Activated T-cell treated with anti-CD3 and anti-CD28 coated beads, Interleukin-2, amount 50 U/mL, for 4 hours (primary cell): ENCODE results near the gene EOLA1. TPM values are rescaled to one million over a fixed set of nuclear protein-coding genes. Genes with fewer than 3 reads are reported as not detected.
A peak's percentile ranks its signal among the peaks of the same experiment; 100 is the strongest.
"Not testable (repeated sequence)": the region's sequence is repeated elsewhere in the genome, so short reads cannot be mapped to it uniquely, and the experiment has no call there.

Experiments
- ATAC-seq, 2 donors: fragments of 200-7000 bp; cut with Tn5 transposase; one replicate each; pipeline ENCODE4 v1.10.0; 2021
- DNase-seq: peaks from one replicate; pipeline ENCODE4 v3.0.0-alpha.2; 2020
- H3K27me3 Mint-ChIP-seq: one replicate; pipeline ENCODE4 v1.8.0; 2021; ENCODE audit warnings: low read depth, mixed read lengths
- H3K36me3 Mint-ChIP-seq: one replicate; pipeline ENCODE4 v1.8.0; 2022; ENCODE audit warnings: mixed read lengths; ENCODE audit not compliant: insufficient read depth
- H3K4me1 Mint-ChIP-seq: one replicate; pipeline ENCODE4 v1.8.0; 2021; ENCODE audit warnings: low read depth, mixed read lengths
- H3K4me3 Mint-ChIP-seq: one replicate; pipeline ENCODE4 v1.8.0; 2021; ENCODE audit warnings: mild to moderate bottlenecking, moderate library complexity, mixed read lengths
- H3K9me3 Mint-ChIP-seq: one replicate; pipeline ENCODE4 v1.8.0; 2021; ENCODE audit warnings: mixed read lengths
- total RNA-seq, 3 donors: library from RNA; stranded (reverse); gene quantifications; one replicate each; pipeline ENCODE4 v1.2.1, GENCODE V29; 2021

The EOLA1 gene
- total RNA-seq, 3 donors from 2014 or later: 21.7 to 40.9 (median 22.6) TPM

GRCh38 chrX:149505671-149506070 lies 35.1 kb upstream of the EOLA1 start:
- Mint-ChIP-seq H3K4me3 (peak overlapping the region; percentile 95), H3K36me3 (no peaks in the 10 kb centered on the region), H3K4me1 (peaks cover 32% of the 10 kb centered on the region), H3K27me3 (no peaks in the 10 kb centered on the region), H3K9me3 (no peaks in the 10 kb centered on the region)
- ATAC-seq (no peak), DNase-seq (no peak)

DNA sequence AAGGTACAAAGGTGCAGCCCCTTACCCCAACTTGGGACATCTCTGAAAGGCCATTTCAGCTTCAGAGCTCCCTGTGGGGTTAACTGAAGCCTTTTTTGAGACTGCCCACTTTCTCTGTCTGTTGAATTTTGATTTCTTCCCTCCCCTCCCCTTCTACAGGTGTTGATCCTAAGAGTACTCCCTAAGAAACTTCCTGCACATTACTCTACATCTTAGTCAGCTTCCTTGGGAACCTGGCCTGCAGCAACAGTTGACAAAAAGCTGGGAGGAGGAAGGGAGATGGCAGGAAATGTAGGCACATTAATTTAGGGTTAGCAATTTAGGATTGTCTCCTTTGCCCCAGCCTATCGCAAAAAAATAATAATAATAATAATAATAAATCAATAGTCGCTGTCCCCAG lies 34.5 kb upstream of the EOLA1 start:
- Mint-ChIP-seq H3K9me3 (no peaks in the 10 kb centered on the region), H3K36me3 (no peaks in the 10 kb centered on the region), H3K4me3 (no peak overlapping the region), H3K27me3 (no peaks in the 10 kb centered on the region), H3K4me1 (peaks cover 28% of the 10 kb centered on the region)
- DNase-seq (no peak), ATAC-seq (no peak)

DNA sequence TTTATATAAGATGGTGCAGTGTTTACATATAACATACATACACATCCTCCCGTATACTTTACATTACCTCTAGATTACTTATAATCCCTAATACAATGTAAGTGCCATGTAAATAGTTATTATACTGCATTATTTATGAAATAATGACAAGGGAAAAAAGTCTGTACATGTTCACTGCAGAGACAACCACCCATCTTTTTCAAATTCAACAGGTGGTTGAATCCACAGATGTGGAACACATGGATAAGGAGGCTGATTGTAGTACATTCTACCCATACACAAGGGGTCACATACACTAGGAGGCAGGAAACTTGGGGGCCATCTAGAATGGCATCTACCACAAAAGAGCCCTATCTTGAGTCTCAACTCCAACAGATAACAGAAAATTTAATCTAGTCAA lies 32.3 kb upstream of the EOLA1 start:
- DNase-seq (no peak), ATAC-seq (no peak)
- H3K27me3 Mint-ChIP-seq: no peaks in the 10 kb centered on the region
- no peaks in the 10 kb centered on the region for H3K9me3 Mint-ChIP-seq
- no peaks in the 10 kb centered on the region for H3K36me3 Mint-ChIP-seq
- H3K4me1 Mint-ChIP-seq: peaks cover 21% of the 10 kb centered on the region
- H3K4me3 Mint-ChIP-seq: no peak overlapping the region

DNA sequence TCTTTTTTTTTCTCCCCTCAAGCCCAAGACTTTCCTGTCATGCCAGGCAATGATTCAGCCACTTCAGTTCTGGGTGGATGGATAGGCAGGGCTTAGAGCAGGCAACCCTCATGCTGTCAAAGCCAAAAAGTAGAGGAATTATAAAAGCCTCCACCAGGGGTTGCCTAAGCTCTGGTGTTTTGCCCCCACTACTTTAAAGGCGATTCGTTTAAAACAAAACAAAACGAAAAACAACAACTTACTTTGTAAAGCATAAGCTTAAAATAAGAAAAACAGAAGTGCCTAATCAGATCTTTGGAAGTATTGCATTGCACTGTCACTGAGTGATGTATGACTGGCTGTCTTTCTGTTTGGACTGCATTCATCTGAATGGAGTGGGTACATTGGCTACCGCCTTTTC lies 30.4 kb upstream of the EOLA1 start:
- no peak for ATAC-seq
- Mint-ChIP-seq H3K9me3 (no peaks in the 10 kb centered on the region), H3K27me3 (no peaks in the 10 kb centered on the region), H3K4me3 (no peak overlapping the region), H3K36me3 (no peaks in the 10 kb centered on the region), H3K4me1 (peaks cover 17% of the 10 kb centered on the region)
- no peak for DNase-seq

DNA sequence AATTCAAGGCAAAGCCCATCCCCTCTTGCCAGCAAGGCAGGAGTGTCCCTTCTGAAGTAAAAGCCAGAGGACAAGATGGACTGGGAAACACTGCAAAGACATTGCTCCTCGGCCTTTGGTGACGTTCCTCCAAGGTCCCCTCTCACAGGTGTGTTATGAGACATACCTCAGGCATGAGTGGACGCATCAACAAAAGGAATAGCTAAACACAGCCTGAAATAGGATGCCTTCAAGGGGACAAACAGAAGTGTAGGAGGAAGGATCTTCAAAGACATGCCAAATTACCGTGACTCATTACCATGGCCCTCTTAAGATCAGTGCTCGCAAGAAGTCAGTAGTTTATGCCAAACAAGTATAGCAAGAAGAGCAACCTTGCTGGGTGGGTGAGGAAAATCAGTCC lies 29.7 kb upstream of the EOLA1 start:
- Mint-ChIP-seq H3K4me3 (no peak overlapping the region), H3K27me3 (no peaks in the 10 kb centered on the region), H3K9me3 (no peaks in the 10 kb centered on the region), H3K36me3 (no peaks in the 10 kb centered on the region), H3K4me1 (peaks cover 16% of the 10 kb centered on the region)
- no peak for ATAC-seq
- no peak for DNase-seq

- DNase-seq (peak; percentile 45), ATAC-seq (peak; percentile 72 to 77)
- H3K9me3 Mint-ChIP-seq: no peaks in the 10 kb centered on the region
- no peaks in the 10 kb centered on the region for H3K27me3 Mint-ChIP-seq
- no peak overlapping the region for H3K4me3 Mint-ChIP-seq
- no peaks in the 10 kb centered on the region for H3K36me3 Mint-ChIP-seq
- peaks cover 22% of the 10 kb centered on the region for H3K4me1 Mint-ChIP-seq
Observed at GRCh38 chrX:149512225-149512885, 28.5 kb upstream of the EOLA1 start.

DNA sequence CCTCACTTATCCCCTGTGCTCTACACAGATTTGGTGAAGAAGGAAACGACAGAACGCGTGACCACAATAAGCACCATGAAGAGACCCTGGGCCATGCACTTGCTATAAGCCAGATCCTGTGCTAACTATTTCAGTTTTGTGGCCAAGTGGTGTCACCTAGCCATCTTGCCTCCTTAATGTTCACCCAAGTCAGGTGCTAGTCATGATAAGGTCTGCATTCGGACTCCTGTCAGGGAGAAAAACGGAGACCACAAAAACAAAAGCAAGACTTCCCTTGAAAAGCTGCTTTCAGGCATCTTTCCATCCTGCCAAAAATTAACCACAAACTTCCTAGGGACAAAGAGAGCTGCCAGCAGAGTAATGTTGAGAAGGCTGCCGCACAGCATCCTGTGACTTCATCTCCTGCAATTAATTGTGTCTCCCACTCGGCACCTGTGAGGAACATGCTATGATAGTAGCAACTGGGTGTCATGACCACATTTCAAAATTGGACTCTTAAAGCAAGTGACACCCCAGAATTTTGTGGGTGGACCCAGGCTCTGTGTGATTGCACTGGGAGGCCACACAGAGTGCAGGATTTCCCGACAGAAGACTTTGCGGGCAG lies 26.9 kb upstream of the EOLA1 start:
- ATAC-seq: no peak

DNA sequence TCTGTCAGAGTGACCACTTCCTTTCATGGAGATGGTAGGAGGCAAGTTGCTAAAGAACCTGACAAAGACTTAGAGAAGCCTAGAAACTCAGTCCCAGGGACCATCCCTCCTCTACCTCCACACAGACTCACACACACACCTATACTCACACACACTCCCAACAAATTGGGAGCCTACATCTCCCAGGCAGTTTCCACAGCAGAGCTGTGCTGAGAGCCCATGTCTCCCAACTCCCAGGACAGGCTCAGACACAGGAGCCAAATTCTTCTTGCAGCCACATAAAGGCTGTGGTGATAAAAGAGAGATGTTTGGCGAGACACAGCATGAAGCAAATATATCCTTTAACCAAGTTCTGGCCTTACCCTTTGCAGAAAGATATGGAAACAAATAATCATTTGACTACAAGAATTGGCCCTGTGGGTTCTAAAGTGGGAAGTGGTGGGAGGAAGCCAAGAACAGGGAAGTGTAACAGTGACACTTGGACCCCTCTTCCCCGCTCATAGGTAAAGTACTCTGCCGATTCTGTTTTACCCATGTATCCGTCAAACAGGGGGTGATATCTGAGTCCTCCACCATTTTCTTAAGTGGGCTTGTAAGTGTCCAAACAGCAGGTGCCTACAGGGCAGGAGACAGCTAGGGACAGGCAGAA lies 24.7 kb upstream of the EOLA1 start:
- H3K9me3 Mint-ChIP-seq: no peaks in the 10 kb centered on the region
- ATAC-seq (no peak), DNase-seq (no peak)
- no peak overlapping the region for H3K4me3 Mint-ChIP-seq
- no peaks in the 10 kb centered on the region for H3K36me3 Mint-ChIP-seq
- no peaks in the 10 kb centered on the region for H3K27me3 Mint-ChIP-seq
- H3K4me1 Mint-ChIP-seq: peaks cover 36% of the 10 kb centered on the region

More for the DNA sequence above, 26.9 kb upstream of the EOLA1 start:
- Mint-ChIP-seq H3K4me1 (peaks cover 22% of the 10 kb centered on the region), H3K9me3 (no peaks in the 10 kb centered on the region), H3K27me3 (no peaks in the 10 kb centered on the region), H3K4me3 (no peak overlapping the region), H3K36me3 (no peaks in the 10 kb centered on the region)
- DNase-seq: no peak

DNA sequence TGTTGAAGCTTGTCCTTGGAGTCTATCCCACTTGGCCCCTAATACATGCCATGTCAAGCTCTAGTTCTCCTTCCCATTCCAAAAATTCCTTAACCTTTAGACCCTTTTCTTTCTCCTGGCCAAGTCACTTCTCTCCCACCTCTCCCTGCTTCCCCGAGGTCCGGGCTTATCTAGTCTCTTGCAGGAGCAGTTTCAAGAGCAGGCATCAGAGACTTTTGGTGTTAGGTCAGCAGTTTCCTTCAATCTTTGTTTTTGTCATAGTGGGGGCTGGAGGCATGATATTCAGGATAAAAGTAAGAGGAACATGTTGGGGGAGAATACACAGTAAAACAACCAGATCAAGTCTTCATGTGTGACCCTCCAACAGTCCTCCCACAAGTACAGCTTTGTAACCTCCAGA lies 24.2 kb upstream of the EOLA1 start:
- no peaks in the 10 kb centered on the region for H3K27me3 Mint-ChIP-seq
- DNase-seq (no peak), ATAC-seq (no peak)
- H3K4me3 Mint-ChIP-seq: no peak overlapping the region
- H3K4me1 Mint-ChIP-seq: peaks cover 41% of the 10 kb centered on the region
- H3K36me3 Mint-ChIP-seq: no peaks in the 10 kb centered on the region
- no peaks in the 10 kb centered on the region for H3K9me3 Mint-ChIP-seq

GRCh38 chrX:149517308-149517707 lies 23.5 kb upstream of the EOLA1 start:
- no peak for DNase-seq
- no peak for ATAC-seq
- Mint-ChIP-seq H3K4me3 (no peak overlapping the region), H3K36me3 (no peaks in the 10 kb centered on the region), H3K27me3 (no peaks in the 10 kb centered on the region), H3K4me1 (peaks cover 42% of the 10 kb centered on the region), H3K9me3 (no peaks in the 10 kb centered on the region)

DNA sequence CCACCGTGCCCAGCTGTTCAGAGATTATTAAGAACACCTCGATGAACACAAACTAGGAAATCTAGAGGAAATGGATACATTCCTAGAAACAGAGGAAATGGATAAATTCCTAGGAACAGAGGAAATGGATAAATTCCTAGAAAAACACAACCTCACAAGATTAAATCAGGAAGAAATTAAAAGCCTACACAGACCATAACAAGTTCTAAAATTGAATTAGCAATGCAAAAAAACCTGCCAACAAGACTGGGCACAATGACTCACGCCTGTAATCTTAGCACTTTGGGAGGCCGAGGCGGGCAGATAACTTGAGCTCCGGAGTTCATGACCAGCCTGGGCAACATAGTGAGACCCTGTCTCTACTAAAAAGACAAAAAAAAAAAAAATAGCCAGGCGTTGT lies 22.6 kb upstream of the EOLA1 start:
- H3K4me1 Mint-ChIP-seq: peaks cover 45% of the 10 kb centered on the region

GRCh38 chrX:149520636-149521277 lies 20.1 kb upstream of the EOLA1 start:
- not testable (repeated sequence) for H3K27me3 Mint-ChIP-seq, ATAC-seq, H3K36me3 Mint-ChIP-seq, H3K9me3 Mint-ChIP-seq, DNase-seq
- H3K4me1 Mint-ChIP-seq: peaks cover 39% of the 10 kb centered on the region
- H3K4me3 Mint-ChIP-seq: peak overlapping the region; percentile 56

More for the DNA sequence above, 22.6 kb upstream of the EOLA1 start:
- ATAC-seq: no peak
- Mint-ChIP-seq H3K4me3 (no peak overlapping the region), H3K27me3 (no peaks in the 10 kb centered on the region), H3K36me3 (no peaks in the 10 kb centered on the region), H3K9me3 (no peaks in the 10 kb centered on the region)
- DNase-seq: no peak

DNA sequence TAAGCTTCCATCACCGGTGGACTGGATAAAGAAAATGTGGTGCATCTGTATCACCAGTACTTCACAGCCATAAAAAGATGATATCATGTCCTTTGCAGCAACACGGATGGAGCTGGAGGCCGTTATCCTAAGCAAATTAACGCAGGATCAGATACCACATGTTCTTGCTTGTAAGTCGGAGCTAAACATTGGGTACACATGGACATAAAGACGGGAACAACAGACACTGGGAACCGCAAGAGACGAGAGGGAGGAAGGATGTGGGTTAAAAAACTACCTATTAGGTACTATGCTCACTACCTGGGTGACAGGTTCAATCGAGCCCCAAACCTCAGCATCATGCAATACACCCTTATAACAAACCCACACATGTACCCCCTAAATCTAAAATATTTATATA lies 19.4 kb upstream of the EOLA1 start:
- no peak for DNase-seq
- Mint-ChIP-seq H3K4me1 (peaks cover 35% of the 10 kb centered on the region), H3K27me3 (no peaks in the 10 kb centered on the region), H3K9me3 (no peaks in the 10 kb centered on the region), H3K36me3 (no peaks in the 10 kb centered on the region), H3K4me3 (peak overlapping the region; percentile 13)
- no peak for ATAC-seq

DNA sequence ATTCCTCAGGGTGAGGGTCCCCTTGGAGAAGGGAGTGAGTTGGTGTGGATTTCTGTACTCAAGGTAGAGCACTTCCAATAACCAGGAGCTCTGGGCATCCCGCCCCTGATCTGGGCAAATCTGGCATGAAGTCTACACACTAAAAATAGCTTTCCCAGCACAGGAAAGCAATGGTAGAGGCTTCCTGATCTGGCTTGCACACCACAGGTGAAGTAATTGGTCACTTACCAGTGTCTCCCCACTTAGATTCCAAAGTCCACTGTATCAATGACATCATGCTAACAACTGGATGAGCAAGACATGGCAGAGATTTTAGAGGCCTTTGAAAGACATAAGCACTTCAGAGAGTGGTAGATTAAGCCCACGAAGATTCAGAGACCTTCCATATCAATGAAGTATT lies 17.9 kb upstream of the EOLA1 start:
- Mint-ChIP-seq H3K27me3 (no peaks in the 10 kb centered on the region), H3K4me3 (no peak overlapping the region), H3K36me3 (no peaks in the 10 kb centered on the region), H3K4me1 (peaks cover 37% of the 10 kb centered on the region), H3K9me3 (no peaks in the 10 kb centered on the region)
- DNase-seq (no peak), ATAC-seq (no peak)

DNA sequence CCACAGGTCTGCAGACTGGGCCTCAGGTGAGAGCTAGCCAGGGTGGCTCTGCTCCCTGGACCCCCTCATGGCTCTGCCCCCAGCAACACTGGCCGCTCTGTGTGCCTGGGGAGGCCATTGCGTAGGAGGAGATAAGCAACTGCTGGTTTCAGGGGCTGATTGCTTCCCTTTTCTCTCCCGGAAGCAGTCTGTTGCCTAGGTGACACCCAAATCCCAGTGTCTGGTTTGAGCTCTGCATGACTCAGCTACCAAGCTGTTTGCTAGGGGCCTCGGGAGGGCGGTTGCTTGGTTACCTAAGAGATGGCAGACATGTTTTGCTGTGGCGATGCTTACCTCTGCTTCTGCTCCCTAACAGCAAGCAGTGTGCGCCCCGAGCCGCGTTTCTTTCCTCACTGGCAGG lies 15.4 kb upstream of the EOLA1 start:
- DNase-seq: peak; percentile 51
- H3K27me3 Mint-ChIP-seq, H3K36me3 Mint-ChIP-seq, H3K4me3 Mint-ChIP-seq, H3K9me3 Mint-ChIP-seq: not testable (repeated sequence)
- peak; percentile 93 to 95 for ATAC-seq
- peaks cover 29% of the 10 kb centered on the region for H3K4me1 Mint-ChIP-seq
